PFSK-1 (cell line): ENCODE data around the gene TLE3.

ENCODE experiments used
- FOXP2 ChIP-seq: optimal IDR thresholded peaks from 2 replicates; pipeline ENCODE3; 2011; ENCODE audit warnings: borderline replicate concordance, control low read depth, inconsistent platforms; ENCODE audit not compliant: insufficient read depth; ENCODE audit errors: extremely low read length, extremely low read depth
- POLR2AphosphoS5 ChIP-seq: IDR thresholded peaks from 2 replicates; pipeline ENCODE4 v1.6.1; 2012; ENCODE audit warnings: low read depth, mild to moderate bottlenecking, control low read depth, low read length, moderate library complexity
- SIN3A ChIP-seq: IDR thresholded peaks from 2 replicates; pipeline ENCODE4 v1.6.1; 2012; ENCODE audit warnings: mild to moderate bottlenecking, low read length, moderate library complexity, borderline replicate concordance; ENCODE audit not compliant: insufficient read depth
- TAF1 ChIP-seq: IDR thresholded peaks from 2 replicates; pipeline ENCODE4 v1.6.1; 2012; ENCODE audit warnings: low read length, control low read depth, borderline replicate concordance; ENCODE audit not compliant: insufficient read depth
- TF ChIP-seq, protein P1 (sequence below), 2 experiments: IDR thresholded peaks; 2 replicates each; pipeline versions ENCODE4 v1.6.1 to v1.8.0; 2011 to 2012; ENCODE audit warnings: low read depth in 2 of 2, low read length in 2 of 2, control low read depth in 1 of 2, inconsistent platforms in 1 of 2, mild to moderate bottlenecking in 1 of 2, moderate library complexity in 1 of 2; ENCODE audit not compliant: insufficient read depth in 1 of 2

DNA sequence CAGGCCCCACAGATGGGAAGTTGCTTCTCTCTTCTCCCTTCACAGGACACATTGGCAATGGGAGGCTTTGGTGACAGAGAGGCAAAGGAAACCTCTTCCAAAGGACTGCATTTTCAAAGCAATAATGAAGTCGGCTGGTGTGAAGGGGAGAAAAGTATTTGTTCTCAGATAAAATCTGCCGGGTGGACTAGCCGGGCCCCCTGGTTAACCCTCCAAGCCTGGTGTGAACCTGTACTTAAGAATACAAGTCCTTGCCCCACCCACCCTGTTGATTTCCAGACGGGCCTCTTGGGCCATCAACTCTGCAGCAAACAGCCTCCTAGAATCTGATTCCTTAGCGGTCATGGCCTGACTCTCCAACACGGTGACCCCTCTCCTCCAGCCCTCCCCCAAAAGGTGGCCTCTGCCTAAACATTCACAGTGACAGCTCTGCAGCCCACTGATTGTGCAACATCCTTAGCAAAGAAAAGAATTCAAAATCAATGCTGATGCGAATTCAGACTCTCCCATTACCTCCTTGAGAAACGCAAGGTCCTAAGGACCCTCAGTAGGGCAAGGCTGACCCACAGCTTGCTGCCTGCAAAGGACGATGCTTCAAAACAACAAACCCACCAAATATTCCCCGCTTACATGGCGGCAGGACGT, 9.9 kb downstream of the TLE3 start:
- TF ChIP-seq TAF1 (no peak), POLR2AphosphoS5 (no peak), FOXP2 (no peak), SIN3A (no peak)
- TF ChIP-seq, protein P1, sequence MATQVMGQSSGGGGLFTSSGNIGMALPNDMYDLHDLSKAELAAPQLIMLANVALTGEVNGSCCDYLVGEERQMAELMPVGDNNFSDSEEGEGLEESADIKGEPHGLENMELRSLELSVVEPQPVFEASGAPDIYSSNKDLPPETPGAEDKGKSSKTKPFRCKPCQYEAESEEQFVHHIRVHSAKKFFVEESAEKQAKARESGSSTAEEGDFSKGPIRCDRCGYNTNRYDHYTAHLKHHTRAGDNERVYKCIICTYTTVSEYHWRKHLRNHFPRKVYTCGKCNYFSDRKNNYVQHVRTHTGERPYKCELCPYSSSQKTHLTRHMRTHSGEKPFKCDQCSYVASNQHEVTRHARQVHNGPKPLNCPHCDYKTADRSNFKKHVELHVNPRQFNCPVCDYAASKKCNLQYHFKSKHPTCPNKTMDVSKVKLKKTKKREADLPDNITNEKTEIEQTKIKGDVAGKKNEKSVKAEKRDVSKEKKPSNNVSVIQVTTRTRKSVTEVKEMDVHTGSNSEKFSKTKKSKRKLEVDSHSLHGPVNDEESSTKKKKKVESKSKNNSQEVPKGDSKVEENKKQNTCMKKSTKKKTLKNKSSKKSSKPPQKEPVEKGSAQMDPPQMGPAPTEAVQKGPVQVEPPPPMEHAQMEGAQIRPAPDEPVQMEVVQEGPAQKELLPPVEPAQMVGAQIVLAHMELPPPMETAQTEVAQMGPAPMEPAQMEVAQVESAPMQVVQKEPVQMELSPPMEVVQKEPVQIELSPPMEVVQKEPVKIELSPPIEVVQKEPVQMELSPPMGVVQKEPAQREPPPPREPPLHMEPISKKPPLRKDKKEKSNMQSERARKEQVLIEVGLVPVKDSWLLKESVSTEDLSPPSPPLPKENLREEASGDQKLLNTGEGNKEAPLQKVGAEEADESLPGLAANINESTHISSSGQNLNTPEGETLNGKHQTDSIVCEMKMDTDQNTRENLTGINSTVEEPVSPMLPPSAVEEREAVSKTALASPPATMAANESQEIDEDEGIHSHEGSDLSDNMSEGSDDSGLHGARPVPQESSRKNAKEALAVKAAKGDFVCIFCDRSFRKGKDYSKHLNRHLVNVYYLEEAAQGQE (IDR thresholded peaks at IDR 0.05; ENCODE audit: insufficient read depth in 1 of 2, low read depth in 2 of 2, low read length in 2 of 2): no peak
